Neuron (in vitro differentiated cells): ENCODE results near the gene ATRNL1.
"Not testable (repeated sequence)": the region's sequence is repeated elsewhere in the genome, so short reads cannot be mapped to it uniquely, and the experiment has no call there.

Experiments used
- H2AFZ ChIP-seq: one replicate; pipeline ENCODE4 v1.6.1; 2013; ENCODE audit warnings: low read depth, mild to moderate bottlenecking, inconsistent platforms, low read length, moderate library complexity
- H3K27me3 ChIP-seq: one replicate; pipeline ENCODE4 v1.6.1; 2013; ENCODE audit warnings: low read length; ENCODE audit not compliant: insufficient read depth
- H3K36me3 ChIP-seq: one replicate; pipeline ENCODE4 v1.6.1; 2013; ENCODE audit warnings: low read length; ENCODE audit not compliant: insufficient read depth
- H3K4me1 ChIP-seq: one replicate; pipeline ENCODE4 v1.6.1; 2013; ENCODE audit warnings: low read length; ENCODE audit not compliant: insufficient read depth
- H3K4me3 ChIP-seq: 2 replicates; pipeline ENCODE4 v1.5.1; 2013; ENCODE audit warnings: mild to moderate bottlenecking, low read length, moderate library complexity
- H3K9me3 ChIP-seq: one replicate; pipeline ENCODE4 v1.6.1; 2013; ENCODE audit warnings: low read length

ATRNL1 gene

DNA sequence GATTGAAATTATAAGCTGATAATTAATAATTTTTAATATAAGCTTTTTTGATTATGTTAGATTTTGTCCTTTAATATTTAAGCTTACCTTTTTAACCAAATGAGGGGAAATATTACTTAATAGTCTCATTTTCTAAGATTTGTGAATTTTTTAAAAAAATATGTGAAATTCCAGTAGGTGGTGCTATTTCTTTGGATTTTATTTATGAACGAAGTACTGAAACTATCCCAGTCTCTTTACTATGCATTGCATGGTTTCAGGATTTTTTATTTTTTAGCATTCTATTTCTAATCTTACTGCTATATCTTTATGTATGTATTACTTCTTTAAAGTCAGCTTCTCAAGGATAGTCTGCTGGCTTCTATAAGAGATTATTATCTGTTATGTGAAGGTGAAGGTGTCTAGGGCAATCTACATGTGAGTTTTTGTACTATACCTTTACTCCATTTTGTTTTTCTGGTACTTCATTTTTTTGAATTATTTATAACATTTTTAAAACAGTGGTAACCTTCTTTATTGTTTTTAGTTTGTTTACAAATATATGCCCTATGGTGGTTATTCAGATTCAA lies 78.3 kb downstream of the ATRNL1 start:
- Histone ChIP-seq H3K9me3 (no peaks in the 10 kb centered on the region), H3K4me1 (no peaks in the 10 kb centered on the region)

DNA sequence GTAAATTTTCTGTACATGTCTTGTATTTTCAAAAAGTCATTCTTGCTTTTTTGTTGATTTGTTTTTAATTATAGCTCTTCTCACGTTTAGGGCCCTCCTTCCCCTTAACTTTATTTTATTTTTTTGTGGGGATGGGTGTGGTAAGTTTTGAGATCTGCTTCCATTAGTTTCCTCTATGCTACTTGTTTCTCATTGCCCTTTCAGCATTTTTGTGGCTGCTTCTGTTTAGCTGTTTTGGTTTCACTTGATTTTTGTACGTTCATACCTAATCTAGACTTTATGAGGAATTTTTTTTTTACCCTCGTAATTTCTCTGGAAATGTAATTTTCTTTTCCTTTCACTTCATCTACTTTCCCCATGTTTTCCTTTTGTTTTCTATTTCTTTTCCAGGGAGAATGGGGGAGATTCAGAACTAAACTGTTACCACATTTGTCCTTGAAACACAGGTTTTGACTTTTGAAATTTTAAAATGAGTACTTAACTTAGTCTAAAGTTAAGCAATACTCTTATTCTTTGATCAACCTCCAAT lies 80.8 kb downstream of the ATRNL1 start:
- Histone ChIP-seq H3K9me3 (no peaks in the 10 kb centered on the region), H3K27me3 (no peaks in the 10 kb centered on the region), H3K36me3 (no peaks in the 10 kb centered on the region), H2AFZ (no peak overlapping the region), H3K4me3 (no peak overlapping the region), H3K4me1 (no peaks in the 10 kb centered on the region)

More for the DNA sequence above, 78.3 kb downstream of the ATRNL1 start:
- H3K4me3 ChIP-seq, result no peak overlapping the region
- no peaks in the 10 kb centered on the region for H3K27me3 ChIP-seq
- peaks cover 1% of the 10 kb centered on the region for H3K36me3 ChIP-seq
- H2AFZ ChIP-seq, result no peak overlapping the region

DNA sequence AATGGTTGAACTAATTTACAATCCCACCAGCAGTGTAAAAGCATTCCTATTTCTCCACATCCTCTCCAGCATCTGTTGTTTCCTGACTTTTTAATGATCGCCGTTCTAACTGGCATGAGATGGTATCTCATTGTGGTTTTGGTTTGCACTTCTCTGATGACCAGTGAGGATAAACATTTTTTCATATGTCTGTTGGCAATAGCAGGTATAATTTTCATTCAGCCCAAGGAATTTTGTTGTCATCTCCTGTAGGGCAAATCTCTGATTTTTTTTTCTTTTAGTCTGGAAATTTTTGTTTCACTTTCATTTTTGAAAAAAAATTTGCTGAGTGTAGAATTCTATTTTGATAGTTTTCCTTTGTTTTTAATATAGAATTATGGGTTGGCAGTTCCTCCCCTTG lies 114.1 kb downstream of the ATRNL1 start:
- not testable (repeated sequence) for H3K4me1 ChIP-seq, H3K4me3 ChIP-seq, H2AFZ ChIP-seq, H3K36me3 ChIP-seq, H3K27me3 ChIP-seq, H3K9me3 ChIP-seq

DNA sequence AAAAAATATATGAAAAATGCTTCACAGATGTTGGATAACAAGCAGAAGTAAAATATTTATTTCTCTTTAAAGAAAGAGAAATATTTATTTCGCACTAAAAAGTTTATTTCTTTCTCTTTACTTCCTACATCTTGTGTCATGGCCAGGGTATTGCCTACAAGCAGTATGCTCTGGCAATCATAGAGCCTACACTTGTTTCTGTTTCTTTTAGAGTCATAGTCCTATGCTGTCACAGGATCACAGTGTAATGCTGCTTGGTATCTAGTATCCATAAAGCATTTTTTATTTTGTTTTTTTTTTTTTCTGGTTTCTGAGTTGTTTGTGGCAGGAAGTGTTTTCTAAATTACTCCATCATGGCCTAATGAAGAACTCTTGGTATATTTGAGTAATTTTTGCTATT lies 116.0 kb downstream of the ATRNL1 start:
- Histone ChIP-seq H3K4me3 (no peak overlapping the region), H2AFZ (no peak overlapping the region), H3K4me1 (no peaks in the 10 kb centered on the region), H3K27me3 (no peaks in the 10 kb centered on the region), H3K36me3 (no peaks in the 10 kb centered on the region), H3K9me3 (no peaks in the 10 kb centered on the region)

DNA sequence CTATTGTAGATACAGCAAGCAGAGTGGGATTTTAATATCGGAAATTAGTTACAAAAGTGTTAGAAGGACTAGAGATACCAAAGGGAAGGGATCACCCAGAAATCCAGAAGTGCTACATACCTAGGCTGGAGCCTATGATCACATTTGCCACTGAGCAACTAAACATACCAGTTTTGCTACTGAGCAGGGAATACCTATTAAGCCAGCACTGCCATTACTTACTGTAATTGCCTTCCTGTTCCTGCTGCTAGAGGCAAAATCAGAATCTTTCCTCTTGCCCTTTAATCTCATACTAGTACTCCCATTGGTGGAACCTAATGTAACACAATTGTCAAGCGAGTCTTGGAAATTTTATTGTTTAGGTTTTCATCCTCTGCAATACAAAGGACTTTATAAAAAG lies 121.7 kb downstream of the ATRNL1 start:
- no peak overlapping the region for H2AFZ ChIP-seq
- H3K9me3 ChIP-seq, result no peaks in the 10 kb centered on the region
- no peaks in the 10 kb centered on the region for H3K4me1 ChIP-seq
- H3K4me3 ChIP-seq, result no peak overlapping the region
- H3K36me3 ChIP-seq, result no peaks in the 10 kb centered on the region
- H3K27me3 ChIP-seq, result no peaks in the 10 kb centered on the region

DNA sequence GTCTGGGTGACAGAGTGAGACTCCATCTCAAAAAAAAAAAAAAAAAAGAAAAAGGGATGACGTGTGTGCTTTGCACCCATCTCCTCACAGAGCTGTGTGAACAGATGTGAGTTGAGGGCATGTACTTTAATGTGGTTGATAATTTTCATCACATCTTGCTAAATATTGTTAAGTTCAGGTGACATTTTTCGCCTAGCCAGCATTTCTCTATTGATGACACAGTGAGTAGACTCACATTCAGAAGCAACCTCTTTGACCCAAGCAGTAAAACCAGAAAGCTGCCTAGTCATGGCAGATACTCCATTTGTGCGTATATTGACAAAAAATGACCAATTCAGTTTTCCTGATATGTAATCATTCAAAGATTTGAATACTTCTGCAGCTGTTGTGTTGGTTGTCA lies 126.0 kb downstream of the ATRNL1 start:
- no peak overlapping the region for H3K4me3 ChIP-seq
- H3K4me1 ChIP-seq, result no peaks in the 10 kb centered on the region
- H3K9me3 ChIP-seq, result peaks cover 4% of the 10 kb centered on the region
- H3K27me3 ChIP-seq, result no peaks in the 10 kb centered on the region
- no peak overlapping the region for H2AFZ ChIP-seq
- H3K36me3 ChIP-seq, result no peaks in the 10 kb centered on the region

DNA sequence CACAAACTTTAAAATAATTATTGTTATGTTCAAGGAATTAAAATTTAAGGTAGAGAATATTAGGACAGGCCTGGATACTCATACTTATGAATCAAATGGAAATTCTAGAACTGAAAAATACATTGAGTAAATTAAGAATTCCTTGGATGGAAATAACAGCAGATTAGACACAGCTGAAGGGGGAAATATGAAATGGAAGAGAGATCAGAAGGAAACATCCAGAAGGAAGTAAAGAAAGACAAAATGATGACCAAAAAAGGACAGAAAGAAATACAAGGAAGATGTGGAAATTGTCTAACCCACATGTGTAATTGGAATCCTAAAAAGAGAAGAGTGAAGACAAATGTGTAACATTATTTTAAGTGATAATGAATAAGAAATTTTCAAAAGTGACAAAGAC lies 128.9 kb downstream of the ATRNL1 start:
- H2AFZ ChIP-seq, result no peak overlapping the region
- no peaks in the 10 kb centered on the region for H3K4me1 ChIP-seq
- H3K9me3 ChIP-seq, result peaks cover 4% of the 10 kb centered on the region
- no peaks in the 10 kb centered on the region for H3K27me3 ChIP-seq
- no peak overlapping the region for H3K4me3 ChIP-seq
- no peaks in the 10 kb centered on the region for H3K36me3 ChIP-seq

DNA sequence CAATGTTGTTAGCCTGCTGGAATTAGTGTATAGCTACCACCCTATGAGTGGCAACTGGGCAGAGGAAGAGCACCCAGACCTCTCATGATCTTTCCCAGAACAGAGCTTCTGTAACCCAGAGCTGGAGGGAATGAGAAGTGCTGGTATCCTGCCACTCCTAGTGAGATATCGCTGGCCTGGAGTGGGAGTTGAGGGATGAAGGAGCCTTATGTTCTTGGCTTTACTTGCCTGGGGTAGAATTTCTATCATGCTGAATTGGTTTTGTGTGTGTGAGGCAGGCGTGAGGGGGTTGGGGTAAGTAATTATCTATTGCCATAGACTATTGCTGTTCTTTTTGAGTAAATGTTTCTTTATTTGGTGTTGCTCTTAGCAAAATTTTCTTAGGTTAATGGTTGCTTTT lies 146.6 kb downstream of the ATRNL1 start:
- no peaks in the 10 kb centered on the region for H3K9me3 ChIP-seq
- no peaks in the 10 kb centered on the region for H3K36me3 ChIP-seq
- H3K4me1 ChIP-seq, result no peaks in the 10 kb centered on the region
- no peak overlapping the region for H3K4me3 ChIP-seq
- no peaks in the 10 kb centered on the region for H3K27me3 ChIP-seq
- no peak overlapping the region for H2AFZ ChIP-seq

DNA sequence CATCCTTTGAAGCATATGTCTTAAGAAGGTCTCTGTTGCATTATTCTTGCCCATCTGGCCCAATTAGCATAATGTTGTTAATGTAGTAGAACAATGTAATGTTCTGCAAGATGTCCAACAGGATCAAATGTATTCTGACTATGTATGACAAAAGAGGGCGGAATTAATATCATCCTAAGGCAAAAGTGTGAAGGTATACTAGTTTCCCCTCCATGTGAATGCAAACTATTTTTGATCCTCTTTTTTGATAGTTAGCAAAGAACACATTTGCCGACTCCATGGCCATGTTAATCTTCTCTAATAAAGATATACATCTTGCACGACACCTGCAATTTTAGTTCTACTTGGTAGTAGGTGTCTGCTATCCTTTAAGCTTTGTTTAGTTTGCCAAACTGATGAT lies 157.6 kb downstream of the ATRNL1 start:
- Histone ChIP-seq H3K4me1 (no peaks in the 10 kb centered on the region), H3K36me3 (no peaks in the 10 kb centered on the region), H3K4me3 (no peak overlapping the region), H3K9me3 (peaks cover 4% of the 10 kb centered on the region), H2AFZ (no peak overlapping the region), H3K27me3 (no peaks in the 10 kb centered on the region)

DNA sequence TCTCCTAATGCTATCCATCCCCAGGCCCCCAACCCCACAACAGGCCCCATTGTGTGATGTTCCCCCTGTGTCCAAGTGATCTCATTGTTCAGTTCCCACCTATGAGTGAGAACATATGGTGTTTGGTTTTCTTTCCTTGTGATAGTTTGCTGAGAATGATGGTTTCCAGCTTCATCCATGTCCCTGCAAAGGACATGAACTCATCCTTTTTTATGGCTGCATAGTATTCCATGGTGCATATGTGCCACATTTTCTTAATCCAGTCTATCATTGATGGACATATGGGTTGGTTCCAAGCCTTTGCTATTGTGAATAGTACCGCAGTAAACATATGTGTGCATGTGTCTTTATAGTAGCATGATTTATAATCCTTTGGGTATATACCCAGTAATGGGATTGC lies 160.6 kb downstream of the ATRNL1 start:
- not testable (repeated sequence) for H3K27me3 ChIP-seq, H3K9me3 ChIP-seq, H3K4me3 ChIP-seq, H3K4me1 ChIP-seq, H3K36me3 ChIP-seq, H2AFZ ChIP-seq

DNA sequence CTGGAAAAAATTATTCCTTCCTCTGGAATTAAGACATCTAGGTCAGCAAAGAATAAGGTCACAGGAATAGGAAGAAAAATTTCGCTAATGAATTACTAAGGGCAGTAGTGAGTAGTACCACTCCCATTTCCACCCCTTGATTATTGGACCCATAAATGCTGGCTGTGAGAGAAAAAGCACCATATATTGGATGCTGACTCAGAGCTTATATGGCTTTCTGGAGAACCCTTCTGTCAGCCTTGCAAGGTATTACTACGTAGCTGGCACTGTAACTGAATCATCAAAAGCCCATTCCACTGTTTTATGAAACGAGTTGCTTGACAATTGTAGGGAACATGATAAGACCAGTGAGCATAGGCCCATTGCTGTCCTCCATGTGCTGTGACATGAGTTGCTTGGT lies 179.3 kb downstream of the ATRNL1 start:
- no peaks in the 10 kb centered on the region for H3K27me3 ChIP-seq
- no peak overlapping the region for H2AFZ ChIP-seq
- H3K36me3 ChIP-seq, result peaks cover 3% of the 10 kb centered on the region
- H3K4me3 ChIP-seq, result no peak overlapping the region
- H3K4me1 ChIP-seq, result no peaks in the 10 kb centered on the region
- no peaks in the 10 kb centered on the region for H3K9me3 ChIP-seq

DNA sequence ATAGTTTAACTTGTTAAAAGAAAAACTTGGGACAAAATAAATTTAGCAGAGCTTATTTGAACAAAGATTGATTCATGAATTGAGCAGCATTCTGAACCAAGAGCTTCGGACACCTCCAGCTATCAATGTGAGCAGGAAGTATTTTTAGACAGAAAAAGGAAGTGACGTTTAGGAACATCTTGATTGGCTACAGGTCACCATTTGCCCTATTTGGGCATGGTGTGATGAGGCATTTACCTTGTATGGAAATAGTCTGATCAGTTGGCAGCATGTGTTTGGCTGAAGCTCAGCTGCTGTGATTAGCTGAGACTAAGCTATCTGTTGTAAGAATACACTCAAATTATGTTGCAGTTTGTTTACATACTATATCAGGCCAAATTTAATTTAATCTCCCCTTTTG lies 185.1 kb downstream of the ATRNL1 start:
- Histone ChIP-seq H3K9me3 (no peaks in the 10 kb centered on the region), H3K36me3 (no peaks in the 10 kb centered on the region), H3K4me3 (no peak overlapping the region), H2AFZ (no peak overlapping the region), H3K4me1 (no peaks in the 10 kb centered on the region), H3K27me3 (no peaks in the 10 kb centered on the region)

DNA sequence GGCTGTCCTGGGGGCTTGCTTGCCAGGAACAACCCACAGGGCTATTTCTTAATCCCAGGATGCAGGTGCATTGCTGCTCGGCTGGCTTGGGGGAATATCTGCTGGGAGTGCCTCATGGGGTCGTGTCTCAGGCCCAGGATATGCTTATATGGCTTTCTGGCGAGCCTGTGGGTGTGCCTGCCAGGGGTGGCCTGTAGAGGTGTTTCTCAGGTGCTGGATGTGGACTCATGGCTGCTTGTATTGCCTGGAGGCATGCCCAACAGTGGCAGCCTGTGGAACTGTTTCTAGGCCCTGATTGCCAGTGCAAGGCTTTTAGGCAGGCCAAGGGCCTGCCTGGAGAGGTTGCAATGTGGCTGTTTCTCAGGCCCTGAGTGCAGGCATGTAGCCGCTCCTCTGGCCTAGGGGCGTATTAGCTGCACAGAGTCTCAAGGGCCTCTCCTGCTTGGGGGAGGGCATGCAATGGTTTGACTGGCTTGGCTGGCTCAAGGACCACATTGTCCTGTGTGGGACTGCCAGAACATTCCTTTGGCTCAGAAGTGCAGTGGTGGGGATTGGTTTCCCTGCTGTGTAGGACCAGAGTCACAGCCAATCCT lies 202.1 kb downstream of the ATRNL1 start:
- Histone ChIP-seq H3K4me1 (no peaks in the 10 kb centered on the region), H3K4me3 (no peak overlapping the region)

DNA sequence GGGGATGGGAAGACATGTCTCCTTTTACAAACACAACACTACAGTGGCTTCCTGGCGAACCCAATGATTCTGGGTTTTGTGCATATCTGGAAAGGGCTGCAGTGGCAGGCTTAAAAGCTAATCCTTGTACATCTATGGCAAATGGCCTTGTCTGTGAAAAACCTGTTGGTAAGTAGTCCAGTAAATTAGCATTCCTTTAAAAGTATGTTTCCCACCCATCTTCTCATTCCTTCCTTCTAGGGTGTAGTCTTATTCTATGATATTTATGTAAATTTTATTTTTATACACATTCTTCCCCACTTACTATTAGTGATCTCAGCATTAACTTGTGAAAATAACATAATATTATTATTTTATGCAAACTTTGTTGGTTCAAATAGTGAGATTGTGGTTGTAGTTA lies 206.9 kb downstream of the ATRNL1 start:
- Histone ChIP-seq H3K36me3 (peaks cover 7% of the 10 kb centered on the region), H3K9me3 (no peaks in the 10 kb centered on the region), H2AFZ (no peak overlapping the region), H3K4me3 (no peak overlapping the region), H3K4me1 (no peaks in the 10 kb centered on the region), H3K27me3 (no peaks in the 10 kb centered on the region)

More for the DNA sequence above, 202.1 kb downstream of the ATRNL1 start:
- H3K27me3 ChIP-seq, result no peaks in the 10 kb centered on the region
- peaks cover 4% of the 10 kb centered on the region for H3K9me3 ChIP-seq
- H3K36me3 ChIP-seq, result no peaks in the 10 kb centered on the region
- H2AFZ ChIP-seq, result no peak overlapping the region
